ENCODE measurements around the gene OR5J2.

GRCh38 chr11:56152333-56152732 lies 24.1 kb upstream of the OR5J2 start:
- TF ChIP-seq CTCF (IDR thresholded peaks at IDR 0.05) (no peak), POLR2AphosphoS5 (IDR thresholded peaks at IDR 0.05; ENCODE audit: low read depth, low read length) (no peak), SIN3A (IDR thresholded peaks at IDR 0.05; ENCODE audit: borderline replicate concordance, insufficient read depth, low read depth, low read length) (no peak)

Data from Panc1 (cell line).